HG02970 (cell line): ENCODE measurements around the gene ABR.
"Not testable (repeated sequence)": the region's sequence is repeated elsewhere in the genome, so short reads cannot be mapped to it uniquely, and the experiment has no call there.

Source experiments
- ATAC-seq: cut with Tn5 transposase; IDR thresholded peaks from one replicate; pipeline ENCODE4 v1.9.1; 2021; ENCODE audit warnings: mild to moderate bottlenecking, moderate library complexity, moderate number of reproducible peaks; ENCODE audit not compliant: unreplicated experiment, low FRiP score

Gene ABR

DNA sequence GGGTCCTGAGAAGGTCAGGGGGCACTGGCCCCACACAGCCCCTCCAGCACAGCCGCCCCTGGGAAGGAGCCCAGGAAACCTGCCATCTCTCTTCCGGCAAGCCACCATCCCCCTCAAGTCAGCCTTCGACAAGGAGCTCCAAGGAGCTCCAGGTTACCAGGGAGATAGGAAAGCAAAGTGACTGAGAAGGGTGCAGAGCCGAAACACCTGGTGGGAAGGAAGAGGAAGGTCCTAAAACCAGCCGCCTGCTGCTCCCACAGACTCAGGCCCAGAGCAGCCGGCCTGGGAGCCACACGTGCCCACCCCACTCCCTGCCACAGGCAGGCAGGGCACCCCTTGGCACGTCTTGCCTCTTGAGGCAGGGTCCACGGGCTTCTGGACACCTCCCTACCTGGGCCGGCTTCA, 102.2 kb downstream of the ABR start:
- ATAC-seq = no peak

DNA sequence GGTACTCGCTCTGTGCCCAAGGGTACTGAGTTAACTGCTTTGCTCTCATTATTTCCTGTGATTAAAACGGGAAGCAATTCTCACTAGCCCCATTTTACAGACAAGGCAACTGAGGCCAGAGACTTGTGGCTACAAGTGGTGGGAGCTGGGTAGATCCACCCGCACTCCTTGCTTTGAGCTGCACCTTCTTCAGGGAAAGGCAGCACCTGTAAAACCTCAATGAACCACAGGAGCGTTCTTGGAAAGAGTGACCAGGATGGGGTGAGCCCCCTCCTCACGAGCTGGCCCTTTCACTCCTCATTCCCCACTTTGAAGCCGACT, 102.8 kb downstream of the ABR start:
- no peak for ATAC-seq

DNA sequence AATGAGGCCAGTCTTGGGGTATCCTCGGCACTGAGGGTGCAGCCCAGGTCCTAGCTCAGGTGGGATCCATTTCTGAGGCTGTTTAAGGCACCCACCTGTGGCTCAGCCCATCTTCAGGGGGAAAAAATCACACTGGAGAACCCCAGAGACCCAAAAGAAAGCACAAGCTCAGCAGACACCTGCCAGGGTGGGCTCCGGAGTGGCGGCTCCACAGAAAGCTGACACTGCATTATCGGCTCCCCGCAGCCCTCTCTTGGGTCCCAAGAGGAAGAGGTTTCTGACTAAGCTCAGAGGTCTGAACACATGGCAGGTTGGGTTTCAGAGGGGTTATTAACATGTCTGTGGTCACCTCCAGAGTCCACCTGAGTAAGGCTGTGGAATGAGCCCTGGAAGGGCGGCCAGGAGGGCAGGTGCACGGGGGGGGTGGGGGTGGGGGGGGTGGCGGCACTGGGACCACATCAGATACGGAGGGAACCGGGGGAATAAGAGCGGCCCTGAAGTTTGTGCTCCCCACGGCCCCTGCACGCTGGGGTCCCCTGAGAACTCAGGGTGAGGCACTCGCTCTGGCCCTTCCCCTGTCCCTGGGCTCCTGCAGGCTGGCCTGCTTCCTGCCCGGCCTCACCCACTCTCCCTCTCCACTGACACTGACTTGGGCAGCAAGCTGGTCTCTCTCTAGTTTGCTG, 103.3 kb downstream of the ABR start:
- ATAC-seq = no peak

DNA sequence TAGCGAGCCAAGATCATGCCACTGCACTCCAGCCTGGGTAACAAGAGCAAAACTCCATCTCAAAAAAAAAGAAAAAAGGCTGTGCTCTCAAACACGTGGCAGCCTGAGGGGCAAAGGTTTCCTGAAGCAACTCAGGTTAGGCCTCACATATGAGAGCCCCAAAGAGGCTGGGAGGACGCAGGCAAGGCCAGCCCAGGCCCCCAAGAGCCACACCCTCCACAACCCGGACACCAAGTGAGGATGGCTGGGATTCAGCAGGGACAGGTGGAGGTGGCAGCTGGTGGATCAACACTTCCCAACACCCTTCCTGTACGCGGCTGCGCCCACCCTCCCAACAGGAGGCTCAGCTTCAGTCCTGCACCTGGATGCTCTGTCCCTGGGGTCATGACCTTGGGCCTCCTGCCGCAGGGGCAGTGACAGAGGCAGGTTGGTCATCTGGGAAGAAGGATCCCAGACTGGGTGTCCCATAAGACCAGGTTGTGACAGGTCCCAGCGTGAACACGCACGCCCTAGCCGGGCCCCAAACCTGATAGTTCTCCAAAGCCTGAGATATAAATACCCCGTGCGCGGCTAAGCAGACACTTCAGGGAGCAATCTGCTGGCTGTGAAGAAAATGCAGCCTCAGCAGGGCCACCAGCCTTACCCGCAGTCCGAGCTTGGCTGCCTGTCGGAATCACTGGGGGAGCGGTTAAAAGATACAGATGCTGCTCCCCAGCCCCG, 104.7 kb downstream of the ABR start:
- no peak for ATAC-seq

DNA sequence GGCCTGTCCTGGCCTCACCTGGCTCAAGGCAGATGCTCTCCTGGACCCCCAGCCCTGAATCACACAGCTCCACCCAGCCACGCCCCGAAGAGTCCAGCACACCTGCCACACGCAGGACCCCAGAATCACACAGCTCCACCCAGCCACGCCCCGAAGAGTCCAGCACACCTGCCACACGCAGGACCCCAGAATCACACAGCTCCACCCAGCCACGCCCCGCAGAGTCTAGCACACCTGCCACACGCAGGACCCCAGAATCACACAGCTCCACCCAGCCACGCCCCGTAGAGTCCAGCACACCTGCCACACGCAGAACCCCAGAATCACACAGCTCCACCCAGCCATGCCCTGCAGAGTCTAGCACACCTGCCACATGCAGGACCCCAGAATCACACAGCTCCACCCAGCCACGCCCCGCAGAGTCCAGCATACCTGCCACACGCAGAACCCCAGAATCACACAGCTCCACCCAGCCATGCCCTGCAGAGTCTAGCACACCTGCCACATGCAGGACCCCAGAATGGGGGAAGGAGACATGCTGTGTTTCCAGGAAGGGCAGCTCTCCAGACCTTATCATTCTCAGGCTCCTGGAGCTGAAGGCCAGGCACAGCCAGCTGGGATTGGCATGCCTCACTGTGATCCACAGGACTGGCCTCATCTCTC, 105.7 kb downstream of the ABR start:
- ATAC-seq = not testable (repeated sequence)

DNA sequence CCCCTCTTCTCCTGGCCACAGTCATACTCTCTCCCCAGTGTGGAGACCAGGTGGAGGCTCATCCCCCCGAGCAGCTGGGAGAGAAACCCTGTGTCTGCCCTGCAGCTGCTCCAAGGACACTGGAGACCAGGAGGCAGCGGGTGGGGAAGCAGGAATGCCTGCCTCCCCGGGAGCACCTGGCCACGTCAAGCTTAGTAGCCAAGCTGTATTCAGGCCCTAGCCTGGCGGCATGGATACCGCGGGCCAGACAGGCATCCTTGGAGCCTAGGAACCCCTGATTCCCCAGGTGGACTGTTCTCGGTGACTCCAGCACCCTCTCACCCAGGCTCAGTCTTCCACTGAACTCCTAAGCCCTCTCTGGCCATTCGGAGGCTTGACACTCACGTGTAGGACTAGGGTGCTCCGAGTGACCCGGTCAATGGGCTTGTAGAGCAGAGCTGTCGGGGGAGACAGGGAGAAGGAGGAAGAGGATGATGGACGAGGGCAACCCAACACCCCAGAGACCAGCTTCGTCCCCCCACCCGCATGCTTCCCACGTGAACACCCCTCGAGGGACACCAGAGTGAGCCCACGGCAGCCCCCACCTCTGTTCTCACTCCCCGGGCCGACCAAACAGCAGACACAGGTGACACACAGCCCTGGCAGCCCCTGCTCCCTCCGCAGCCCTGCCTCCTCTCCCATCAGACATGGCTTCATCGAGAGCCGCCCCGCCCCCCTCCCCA, 106.4 kb downstream of the ABR start:
- ATAC-seq = no peak

DNA sequence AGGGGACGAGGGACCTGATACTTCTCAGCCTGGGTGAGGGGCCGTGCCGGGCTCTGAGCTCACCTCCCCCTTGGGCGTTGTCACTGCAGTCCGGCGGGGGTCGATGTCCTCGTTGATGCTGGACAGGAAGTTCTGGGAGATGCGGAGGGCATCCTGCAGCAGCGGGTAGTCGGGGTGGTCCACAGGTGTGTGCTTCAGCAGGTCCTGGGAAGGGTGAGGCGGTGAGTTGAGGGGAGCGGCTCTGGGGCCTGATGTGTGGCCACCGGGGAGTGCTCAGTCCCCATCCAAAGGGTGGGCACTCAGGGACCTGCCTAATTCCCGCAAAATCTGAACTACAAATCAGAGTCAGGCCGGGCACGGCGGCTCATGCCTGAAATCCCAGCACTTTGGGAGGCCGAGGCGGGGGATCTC, 107.2 kb downstream of the ABR start:
- no peak for ATAC-seq

DNA sequence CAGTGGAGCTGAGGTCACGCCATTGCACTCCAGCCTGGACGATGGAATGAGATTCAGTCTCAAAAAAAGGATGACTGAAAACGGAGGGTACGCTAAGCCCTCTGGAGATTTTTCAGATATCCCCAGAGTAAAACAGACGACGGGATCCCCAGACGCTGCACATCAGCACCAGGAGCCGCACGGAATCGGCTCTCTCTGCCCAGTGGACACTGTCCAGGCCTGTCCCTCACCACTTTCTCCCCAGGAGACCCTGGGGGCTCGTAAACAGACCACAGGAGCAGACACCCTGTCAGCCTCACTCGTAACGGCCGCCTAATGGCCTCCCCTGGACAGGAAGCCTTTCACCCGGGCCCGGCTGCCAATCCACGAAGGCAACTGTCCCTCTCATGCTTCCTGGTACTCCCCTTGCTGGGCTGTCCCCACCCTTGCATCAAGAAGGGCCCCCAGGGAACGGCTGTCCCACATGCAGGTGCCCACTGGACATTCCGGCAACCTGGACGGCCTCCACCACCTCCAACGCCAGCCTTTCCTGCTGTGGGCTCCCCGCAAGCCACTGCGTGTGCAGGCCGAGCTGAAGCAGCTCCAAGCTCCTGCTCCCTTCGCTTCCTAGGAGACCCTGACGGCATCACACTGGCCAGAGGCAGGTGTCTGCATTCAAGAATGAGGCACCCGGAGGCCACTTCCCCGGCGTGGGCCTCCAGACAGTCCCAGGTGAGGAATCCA, 108.5 kb downstream of the ABR start:
- ATAC-seq = no peak

DNA sequence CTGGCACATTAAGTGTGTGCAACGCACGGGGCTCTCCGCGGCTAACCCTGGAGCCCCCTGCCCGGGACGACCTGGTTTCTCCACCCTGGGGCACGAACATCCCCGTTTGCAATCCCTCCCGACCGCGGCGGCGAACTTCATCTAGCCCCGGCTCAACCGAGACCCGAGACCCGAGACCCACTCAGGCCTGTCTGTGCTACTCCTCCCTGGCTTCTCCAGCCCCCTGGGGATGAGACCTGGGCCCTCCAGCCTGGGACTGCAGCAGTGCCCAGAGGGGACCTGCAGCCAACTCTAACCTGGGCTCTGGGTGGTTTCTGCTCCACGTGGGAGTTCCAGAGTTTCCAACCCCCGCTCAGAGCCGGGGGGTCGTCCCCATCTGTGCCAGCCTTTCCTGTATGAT, 109.4 kb downstream of the ABR start:
- no peak for ATAC-seq

DNA sequence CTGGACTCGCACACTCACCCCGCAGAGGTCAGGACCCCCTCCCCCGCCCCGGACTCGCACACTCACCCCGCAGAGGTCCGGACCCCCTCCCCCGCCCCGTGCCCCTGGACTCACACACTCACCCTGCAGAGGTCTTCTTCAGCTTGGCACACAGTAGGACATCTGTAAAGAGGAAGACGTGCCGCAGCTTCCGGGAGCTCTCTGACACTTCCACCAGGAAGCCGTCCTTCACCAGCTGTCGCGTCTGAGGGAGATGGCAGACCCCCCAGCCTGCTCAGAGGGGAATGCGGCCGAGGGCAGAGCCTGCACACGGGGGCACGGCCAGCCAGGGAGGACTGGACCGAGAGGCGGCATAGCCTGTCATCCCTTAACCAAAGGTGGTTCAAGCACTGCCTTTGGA, 109.9 kb downstream of the ABR start:
- no peak for ATAC-seq

DNA sequence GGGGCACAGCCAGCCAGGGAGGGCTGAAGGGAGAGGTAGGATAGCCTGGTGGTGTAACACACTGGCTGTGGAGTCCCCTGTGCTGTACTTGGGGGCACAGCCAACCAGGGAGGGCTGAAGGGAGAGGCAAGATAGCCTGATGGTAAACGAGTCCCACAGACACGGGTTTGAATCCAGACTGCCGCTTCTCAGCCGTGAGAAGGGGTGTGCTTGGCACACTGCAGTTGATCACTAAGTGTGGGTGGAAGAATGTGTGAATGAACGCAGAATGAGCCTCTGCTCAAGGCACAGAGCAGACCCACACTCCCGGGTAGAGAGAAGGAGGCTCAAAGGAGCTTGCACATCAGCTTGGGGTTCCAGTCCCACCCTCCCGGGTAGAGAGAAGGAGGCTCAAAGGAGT, 111.4 kb downstream of the ABR start:
- ATAC-seq = no peak

DNA sequence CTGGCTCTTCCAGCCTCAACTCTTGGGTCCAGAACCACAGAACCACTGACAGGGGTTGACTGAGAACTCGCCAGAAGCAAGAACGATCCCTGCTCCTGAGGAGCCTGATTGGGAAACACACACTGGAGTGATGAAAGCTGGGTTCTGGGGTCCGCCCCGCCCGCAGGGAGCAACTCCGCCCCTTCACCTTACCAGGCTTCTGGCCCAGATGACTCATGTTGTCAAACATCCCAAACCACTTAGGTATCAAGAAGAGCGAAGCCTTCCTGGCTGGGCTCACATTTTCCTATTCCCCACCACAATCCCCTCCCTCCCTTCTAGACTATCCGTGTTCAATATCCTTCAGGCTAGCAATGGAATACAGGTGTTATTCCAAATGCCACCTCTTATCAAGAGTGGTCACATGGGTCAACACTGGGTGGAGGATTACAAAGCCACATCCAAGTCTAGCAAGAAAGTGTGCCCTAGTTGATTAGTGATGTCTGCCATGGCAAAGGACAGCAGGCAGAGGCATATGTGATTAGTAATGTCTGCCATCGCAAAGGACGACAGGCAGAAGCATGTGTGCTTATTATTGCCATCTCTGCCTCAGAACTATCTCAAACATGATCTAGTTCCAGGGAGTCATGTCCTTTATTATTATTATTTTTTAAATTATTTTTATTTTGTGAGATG, 112.4 kb downstream of the ABR start:
- no peak for ATAC-seq

DNA sequence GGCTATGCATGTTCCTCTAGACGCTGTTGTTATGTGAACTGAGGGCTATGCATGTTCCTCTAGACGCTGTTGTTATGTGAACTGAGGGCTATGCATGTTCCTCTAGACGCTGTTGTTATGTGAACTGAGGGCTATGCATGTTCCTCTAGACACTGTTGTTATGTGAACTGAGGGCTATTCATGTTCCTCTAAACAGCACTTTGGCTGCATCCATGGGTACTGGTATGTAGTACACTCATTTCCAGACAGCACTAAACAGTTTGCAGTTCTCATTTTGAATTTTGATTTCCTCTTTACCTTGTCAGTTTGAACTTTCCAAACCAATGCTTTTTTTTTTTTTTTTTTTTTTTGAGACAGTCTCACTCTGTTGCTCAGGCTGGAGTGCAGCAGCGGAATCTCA, 114.4 kb downstream of the ABR start:
- not testable (repeated sequence) for ATAC-seq

DNA sequence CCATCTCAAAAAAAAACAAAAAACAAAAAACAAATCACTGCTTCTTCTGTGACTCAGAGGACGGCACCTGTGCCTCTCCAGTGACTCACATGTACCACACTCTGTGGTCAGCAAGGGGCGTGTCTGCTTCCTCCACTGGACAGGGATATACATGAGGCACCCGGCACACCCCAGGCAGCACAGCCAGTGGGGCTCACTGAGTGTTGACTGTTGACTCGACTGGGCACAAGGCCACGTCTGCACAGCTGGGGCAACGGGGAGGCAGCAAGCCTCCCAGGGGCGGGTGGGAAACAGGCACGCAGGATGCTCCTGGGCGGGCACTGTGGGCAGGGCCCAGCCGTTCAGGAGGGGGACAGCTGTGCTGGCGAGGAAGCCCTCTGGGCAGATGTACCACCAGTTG, 118.8 kb downstream of the ABR start:
- ATAC-seq = no peak

DNA sequence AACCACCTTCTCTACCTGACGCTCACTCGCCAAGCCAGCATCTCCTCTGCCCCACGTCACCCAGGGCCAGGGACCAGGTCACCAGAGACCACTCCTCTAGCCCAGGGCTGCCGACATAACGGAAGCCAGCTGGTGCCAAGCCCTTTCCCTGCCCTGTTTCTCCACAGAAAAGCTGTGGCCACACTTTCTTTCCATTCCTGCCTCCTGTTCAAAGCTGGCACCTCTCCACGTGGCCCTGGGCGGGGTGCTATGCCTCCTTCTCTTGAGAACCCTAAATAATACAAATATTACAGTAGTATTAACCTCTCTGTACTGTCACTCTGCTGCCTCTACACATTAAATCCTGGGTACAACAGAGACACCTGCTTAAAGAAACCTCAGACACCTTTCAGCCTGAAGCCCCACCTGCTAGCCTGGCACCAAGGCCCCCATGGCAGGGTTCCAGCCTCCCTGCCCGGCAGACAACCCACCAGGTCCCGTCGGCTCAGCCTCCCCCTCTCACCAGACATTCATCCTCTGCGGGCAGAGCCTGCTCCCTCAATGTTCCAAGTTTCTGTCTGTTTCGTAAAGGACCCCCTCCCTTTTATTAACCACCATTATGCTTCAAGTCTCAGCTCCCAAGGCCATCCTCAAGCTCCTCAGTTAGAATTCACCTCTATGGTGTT, 120.5 kb downstream of the ABR start:
- no peak for ATAC-seq

DNA sequence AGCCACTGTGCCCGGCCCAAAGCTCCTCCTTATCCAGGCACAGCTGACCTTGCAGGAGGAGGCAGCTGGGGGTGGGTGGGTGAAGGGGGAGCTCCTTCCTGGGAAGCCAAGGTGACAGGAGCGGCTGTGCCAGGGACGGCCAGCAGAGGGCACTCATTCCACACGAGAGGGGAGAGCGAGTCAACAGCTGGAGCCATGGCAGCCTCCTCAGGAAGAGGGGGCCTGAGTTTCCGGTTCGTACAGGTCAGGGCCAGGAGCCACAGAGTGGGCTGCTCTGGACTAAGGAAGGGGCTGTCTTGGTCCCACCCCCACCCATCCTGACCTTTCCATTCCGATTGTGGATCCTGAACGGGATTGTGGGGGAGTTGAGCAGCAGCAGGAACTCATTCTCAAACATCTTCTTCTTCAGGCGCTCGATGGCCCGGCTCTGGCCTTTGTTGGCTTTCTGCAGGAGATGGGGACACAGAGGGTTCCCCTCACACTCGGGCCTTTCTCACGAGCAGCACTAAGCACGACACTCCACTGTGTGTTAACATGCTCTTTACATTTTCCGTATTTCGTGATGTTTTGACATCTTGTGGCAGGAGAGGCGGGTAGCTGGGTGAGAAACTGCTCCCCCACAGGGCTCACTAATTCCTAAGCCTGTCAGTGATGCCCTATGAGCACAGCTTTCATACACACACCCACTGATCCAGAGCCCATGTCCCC, 121.2 kb downstream of the ABR start:
- ATAC-seq = no peak

DNA sequence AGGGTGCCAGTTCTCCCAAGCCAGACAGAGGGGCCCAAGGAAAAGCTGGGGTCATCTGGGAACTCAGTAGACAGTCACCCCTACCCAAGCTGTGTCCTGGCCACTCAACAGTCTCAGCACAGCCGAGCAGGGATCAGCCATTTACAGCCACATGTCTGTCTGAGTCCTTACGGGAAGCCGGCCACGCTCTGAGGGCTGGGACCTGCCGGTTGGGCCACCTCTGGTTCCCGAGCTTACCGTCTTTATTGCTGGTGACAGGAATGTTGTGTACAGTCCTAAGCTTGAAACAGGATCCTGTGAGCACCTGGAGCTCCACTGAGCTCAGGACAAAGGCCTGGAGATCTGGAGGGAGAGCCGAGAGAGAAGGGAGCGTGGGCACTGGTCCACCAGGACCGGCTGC, 123.0 kb downstream of the ABR start:
- no peak for ATAC-seq

DNA sequence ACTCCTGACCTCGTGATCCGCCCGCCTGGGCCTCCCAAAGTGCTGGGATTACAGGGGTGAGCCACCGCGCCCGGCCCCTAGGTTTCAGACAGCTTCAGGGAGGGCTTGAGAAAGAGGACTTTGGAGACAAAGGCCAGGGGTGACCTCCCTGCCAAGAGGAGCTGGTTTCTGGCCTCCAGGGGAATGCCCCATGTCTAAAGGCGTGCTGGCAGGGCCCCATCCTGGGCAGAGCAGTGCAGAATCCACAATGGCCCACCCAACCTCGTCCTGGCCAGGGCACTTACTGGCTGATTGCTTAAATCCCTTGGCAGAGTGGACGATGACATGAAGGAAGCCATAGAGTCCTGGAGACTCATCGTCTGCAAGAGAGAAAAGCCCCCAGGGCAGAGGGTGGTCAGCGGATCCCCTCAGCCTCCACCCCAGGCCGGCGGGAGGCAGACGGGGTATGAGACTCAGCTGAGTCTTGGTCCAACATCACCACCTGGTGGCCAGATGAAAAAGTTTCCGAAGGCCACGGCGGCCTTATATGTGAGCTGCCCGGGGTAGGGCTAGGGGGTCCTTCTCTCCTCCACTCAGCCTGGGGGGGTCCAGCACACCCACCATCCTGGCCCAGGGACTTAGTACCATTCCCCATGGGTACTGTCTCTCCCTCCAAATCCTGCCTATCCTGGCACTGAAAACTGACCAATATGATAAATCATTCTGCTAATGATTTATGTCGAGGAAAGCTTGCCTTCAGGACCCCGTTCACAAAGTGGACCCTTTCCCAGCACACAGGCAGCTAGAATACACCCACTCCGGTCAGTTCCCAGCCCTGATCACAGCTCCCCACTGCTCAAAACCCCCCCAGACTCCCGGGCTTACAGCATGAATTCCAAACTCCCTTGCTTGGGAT, 123.8 kb downstream of the ABR start:
- no peak for ATAC-seq
